ENCODE results near the gene CA5B.
"Not testable (repeated sequence)": the region's sequence is repeated elsewhere in the genome, so short reads cannot be mapped to it uniquely, and the experiment has no call there.

Gene CA5B

GRCh38 chrX:15724911-15725310 lies 13.2 kb upstream of the CA5B start:
- H3K4me3 Mint-ChIP-seq, result no peak overlapping the region
- no peak for TF ChIP-seq CTCF (IDR thresholded peaks at IDR 0.05; ENCODE audit: unreplicated experiment in 3 of 3)
- H3K4me1 Mint-ChIP-seq, result no peaks in the 10 kb centered on the region
- H3K27ac Mint-ChIP-seq, result no peak overlapping the region
- no peaks in the 10 kb centered on the region for H3K27me3 Mint-ChIP-seq (ENCODE audit: low read depth)
- H3K9me3 Mint-ChIP-seq, result peaks cover 4% of the 10 kb centered on the region
- no peaks in the 10 kb centered on the region for H3K36me3 Mint-ChIP-seq (ENCODE audit: low read depth)

GRCh38 chrX:15731368-15731767 lies 6.7 kb upstream of the CA5B start:
- peaks cover 11% of the 10 kb centered on the region for H3K9me3 Mint-ChIP-seq
- not testable (repeated sequence) for H3K4me3 Mint-ChIP-seq; H3K4me1 Mint-ChIP-seq; H3K27ac Mint-ChIP-seq; H3K27me3 Mint-ChIP-seq (ENCODE audit: low read depth); H3K36me3 Mint-ChIP-seq (ENCODE audit: low read depth)

- TF ChIP-seq CTCF (IDR thresholded peaks at IDR 0.05; ENCODE audit: unreplicated experiment in 3 of 3), result no peak
Measured at GRCh38 chrX:15737190-15737958, 696 bp upstream of the CA5B start.

GRCh38 chrX:15739886-15740285 lies 1.8 kb downstream of the CA5B start:
- no peak for TF ChIP-seq CTCF (IDR thresholded peaks at IDR 0.05; ENCODE audit: unreplicated experiment in 3 of 3)
- Mint-ChIP-seq H3K27me3 (ENCODE audit: low read depth) (peaks cover 13% of the 10 kb centered on the region), H3K4me3 (no peak overlapping the region), H3K9me3 (no peaks in the 10 kb centered on the region), H3K27ac (no peak overlapping the region), H3K36me3 (ENCODE audit: low read depth) (peaks cover 9% of the 10 kb centered on the region), H3K4me1 (peaks cover 12% of the 10 kb centered on the region)

More at GRCh38 chrX:15737190-15737958, 696 bp upstream of the CA5B start:
- Mint-ChIP-seq H3K27ac (no peak overlapping the region), H3K4me1 (peaks cover 12% of the 10 kb centered on the region), H3K4me3 (peak overlapping the region; percentile 88 to 94 (median 92)), H3K9me3 (no peaks in the 10 kb centered on the region), H3K27me3 (ENCODE audit: low read depth) (peaks cover 13% of the 10 kb centered on the region), H3K36me3 (ENCODE audit: low read depth) (peaks cover 3% of the 10 kb centered on the region)

DNA sequence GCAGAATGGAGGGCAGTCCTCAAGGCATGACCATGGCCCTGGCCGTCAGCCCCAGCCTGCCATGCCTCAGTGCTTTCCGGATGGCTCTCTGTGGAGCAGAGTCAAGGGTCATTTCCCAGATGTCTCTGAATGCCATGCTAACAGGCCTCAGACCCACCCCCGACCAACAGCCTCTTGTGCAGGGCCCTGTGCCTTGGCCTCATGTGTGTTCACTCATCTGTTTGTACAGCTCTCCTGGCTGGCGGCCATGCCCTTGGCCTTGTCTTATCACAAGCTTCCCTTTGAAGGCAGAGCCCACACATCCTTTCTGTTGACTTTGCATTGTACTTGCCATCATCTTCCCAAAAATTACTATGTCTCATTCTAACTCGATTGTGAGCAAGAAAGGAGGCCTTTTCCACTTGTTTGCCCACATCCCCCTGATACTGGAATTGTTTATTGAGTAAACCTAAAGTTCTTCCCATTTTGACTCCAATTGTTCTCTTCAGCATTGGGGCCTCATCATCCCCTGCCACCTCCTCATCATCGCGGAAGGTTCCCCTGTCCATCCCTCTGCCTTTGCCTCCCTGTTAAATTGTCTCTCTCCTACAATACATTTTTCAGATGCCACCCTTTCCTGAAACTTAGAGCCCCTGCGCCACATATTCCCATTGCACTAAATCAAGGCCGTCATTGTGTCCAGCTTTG lies 6.3 kb downstream of the CA5B start:
- no peaks in the 10 kb centered on the region for H3K4me1 Mint-ChIP-seq

More for the DNA sequence above, 6.3 kb downstream of the CA5B start:
- no peaks in the 10 kb centered on the region for H3K27me3 Mint-ChIP-seq (ENCODE audit: low read depth)
- TF ChIP-seq CTCF (IDR thresholded peaks at IDR 0.05; ENCODE audit: unreplicated experiment in 3 of 3), result no peak
- no peak overlapping the region for H3K27ac Mint-ChIP-seq
- no peaks in the 10 kb centered on the region for H3K9me3 Mint-ChIP-seq
- H3K36me3 Mint-ChIP-seq (ENCODE audit: low read depth), result peaks cover 12% of the 10 kb centered on the region
- H3K4me3 Mint-ChIP-seq, result no peak overlapping the region

Data from nephron (organoid).